Stimulated activated CD4-positive, alpha-beta T cell treated with anti-CD3 and anti-CD28 coated beads, Interleukin-2, amount 100 ng/mL, for 4 hours (primary cell): Measurements from ENCODE around the gene EED.
"Not testable (repeated sequence)": the region's sequence is repeated elsewhere in the genome, so short reads cannot be mapped to it uniquely, and the experiment has no call there.

ENCODE experiments used
- DNase-seq: peaks from one replicate; pipeline ENCODE4 v3.0.0-alpha.2; 2020; ENCODE audit warnings: low read depth

The EED gene

DNA sequence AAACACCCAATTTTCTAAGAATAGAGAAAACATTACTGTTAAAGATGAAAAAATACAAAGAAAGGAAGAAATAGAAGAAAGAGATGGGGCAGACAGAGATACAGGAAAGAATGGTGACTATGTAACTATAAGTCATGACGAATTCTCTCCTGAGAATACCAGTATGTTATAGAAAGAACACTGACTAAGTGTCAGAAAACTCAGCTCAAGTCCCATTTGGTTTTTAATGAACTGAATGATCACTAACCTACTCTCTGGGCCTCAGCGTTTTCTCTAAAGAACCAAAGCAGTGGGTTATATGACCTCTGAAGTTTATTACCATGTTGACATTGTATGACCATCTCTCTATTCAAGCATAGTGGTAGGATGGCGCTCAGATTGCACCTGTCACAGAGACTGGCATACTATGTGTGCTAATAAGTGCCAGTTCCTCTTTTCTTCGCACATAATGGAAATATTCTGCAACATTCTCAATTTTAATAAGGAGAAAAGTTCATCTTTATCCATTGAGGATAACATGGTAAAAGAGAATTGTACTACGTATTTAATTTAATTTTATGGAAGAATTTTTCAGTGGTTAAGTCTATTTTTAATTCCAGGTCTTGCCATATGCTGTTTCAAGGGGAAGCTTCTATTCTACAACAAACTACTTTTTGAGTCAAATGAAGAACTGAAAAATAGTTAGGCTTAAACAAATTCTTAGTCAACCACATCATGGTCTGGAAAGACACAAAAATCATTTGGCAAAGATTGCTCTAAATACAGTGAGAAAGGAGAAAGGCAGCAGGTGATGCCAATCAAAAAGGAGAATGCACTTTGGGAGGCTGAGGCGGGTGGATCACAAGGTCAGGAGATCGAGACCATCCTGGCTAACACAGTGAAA, 25.0 kb upstream of the EED start:
- no peak for DNase-seq

DNA sequence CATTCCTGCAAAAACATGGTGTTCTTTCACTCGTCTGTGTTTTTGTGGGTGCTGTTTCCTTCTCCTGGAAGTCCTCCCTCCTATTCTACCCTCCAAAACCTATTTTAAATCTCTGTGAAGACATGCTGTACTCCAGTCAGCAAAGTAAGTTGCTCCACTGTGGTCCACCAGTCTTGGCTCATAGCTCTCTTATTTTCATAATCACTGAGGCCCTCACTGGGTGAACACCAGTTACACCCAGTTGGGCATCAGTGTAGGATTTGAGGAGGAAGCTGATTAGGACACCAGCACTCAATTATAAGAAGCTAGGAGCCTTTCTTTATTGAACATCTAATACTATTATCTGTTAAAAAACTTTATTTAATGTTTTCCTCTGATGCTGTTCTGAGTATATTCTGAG, 23.9 kb upstream of the EED start:
- DNase-seq = no peak

DNA sequence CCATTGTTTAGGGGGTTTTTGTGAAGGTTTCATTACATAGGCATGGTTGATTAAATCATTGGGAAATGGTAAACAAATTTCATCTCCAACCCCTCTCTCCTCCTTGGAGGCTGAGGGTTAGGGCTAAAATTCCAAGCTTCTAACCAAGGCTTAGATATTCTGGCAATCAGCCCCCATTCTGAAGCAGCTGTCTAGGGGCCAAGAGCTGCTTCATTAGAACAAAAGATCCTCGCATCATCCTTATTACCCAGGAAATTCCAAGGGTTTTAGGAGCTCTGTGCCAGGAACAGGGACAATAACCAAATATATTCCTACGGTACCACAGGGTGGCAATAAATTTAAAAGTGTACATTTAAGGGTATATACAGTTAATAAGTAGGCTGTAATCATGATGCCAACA, 22.5 kb upstream of the EED start:
- no peak for DNase-seq

DNA sequence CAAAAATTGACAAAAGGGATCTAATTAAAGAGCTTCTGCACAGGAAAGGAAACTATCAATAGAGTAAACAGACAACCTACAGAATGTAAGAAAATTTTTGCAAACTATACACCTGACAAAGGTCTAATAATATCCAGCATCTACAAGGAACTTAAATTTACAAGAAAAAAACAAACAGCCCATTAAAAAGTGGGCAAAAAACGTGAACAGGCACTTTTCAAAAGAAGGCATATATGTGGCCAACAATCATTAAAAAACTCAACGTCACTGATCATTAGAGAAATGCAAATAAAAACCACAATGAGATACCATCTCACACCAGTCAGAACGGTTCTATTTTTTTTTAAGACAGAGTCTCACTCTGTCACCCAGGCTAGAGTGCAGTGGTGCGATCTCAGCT, 20.0 kb upstream of the EED start:
- not testable (repeated sequence) for DNase-seq

DNA sequence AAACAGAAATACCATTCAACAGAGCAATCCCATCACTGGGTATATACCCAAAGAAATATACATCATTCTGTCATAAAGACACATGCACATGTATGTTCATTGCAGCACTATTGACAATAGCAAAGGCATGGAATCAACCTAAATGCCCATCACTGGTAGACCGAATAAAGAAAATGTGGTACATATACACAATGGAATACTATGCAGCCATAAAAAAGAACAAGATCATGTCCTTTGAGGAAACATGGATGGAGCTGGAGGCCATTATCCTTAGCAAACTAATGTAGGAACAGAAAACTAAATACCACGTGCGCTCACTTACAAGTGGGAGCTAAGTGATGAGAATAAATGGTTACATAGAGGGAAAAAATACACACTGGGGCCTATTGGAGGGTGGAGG, 19.2 kb upstream of the EED start:
- DNase-seq = not testable (repeated sequence)

DNA sequence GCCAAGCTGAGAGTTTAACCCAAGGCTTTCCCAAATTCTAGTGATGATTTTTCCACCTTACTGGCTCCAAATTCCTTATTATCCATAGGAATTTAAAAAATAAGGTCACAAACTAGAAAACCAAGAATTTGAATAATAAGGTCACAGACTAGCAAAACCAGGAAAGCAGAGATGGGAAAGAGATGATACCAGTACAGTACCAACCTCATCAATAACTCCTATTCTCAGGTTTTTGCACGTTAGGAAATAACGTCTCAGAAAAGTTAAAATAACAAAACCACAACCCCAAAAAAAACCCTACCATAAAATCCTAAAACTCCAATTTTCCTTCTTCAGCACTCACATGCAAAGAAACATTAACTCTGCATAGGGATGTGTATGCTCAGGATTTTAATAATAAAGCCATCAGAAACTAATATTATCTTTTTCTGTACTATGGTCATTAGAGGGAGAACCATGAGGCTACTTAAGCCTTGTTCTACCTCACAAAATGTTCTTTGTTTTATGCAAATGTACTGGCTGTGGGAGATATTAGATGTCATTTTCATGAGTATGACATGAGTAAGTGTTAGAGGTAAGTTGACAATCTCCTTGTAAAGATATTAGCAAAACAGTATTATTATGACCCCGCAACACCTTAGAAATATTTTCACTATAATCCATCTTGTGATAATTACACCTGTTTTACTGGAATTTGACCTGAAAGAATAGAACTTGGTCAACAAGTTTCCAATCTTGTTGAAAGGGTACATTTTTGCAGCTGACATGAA, 16.1 kb upstream of the EED start:
- DNase-seq = no peak

DNA sequence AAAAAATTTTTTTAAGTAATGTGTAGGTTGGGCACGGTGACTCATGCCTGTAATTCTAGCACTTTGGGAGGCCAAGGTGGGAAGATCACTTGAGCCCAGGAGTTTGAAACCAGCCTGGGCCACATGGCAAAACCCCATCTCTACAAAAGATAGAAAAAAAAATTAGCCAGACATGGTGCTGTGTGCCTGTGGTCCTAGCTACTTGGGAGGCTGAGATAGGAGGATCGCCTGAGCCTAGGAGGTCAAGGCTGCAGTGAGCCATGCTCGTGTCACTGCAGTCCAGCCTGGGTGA, 15.6 kb upstream of the EED start:
- peak; percentile 13 for DNase-seq

DNA sequence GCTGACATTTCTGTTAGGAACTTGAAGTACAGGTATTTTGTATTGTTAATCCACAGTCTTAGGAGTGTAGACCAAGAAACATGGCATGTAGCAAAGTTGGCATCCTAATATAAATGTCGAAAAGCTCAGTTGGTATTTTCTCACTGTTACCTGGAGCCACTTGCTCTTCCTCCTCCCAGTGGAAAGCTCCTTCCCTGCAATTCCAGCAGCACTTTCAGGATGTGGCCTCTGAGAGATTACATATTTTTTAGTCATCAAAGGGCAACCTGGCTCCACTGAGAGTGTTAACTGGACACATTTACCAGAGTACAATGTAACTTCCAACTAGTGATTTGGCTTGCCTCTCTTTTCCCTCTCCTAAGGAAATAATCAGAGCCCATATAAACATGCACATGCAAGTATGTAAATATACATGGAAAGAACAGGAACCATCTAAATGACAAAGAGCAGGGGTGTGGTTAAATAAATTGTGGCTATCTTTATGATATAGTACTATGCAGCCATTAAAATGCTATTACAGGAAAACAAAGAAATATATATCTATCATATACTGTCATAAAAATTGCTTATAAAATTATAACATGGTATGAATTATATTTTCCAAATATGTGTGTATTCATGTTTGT, 14.3 kb upstream of the EED start:
- no peak for DNase-seq

DNA sequence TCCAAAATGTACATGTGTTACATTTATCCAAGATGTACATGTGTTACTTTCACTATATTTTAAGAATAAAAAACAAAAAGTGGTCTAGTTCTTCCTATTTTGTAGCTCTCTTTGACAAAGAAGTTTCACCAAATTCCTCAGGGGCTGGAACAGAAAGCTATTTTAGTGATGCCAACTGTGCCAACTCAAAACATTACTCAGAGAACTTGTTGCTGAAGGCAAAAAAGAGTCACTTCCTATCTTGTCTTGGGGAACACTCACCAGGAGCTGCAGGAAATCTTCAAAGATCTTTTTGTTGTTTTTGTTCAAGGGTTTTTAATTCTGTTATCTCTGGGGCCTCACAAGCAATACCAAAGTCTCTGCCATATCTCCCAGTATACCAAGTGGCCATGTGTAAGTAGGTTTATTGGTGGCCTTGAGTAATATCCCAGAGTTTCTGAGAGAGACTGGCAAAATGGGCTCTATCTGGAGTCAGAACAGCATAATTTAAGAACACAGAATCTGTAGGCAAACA, 13.6 kb upstream of the EED start:
- no peak for DNase-seq

DNA sequence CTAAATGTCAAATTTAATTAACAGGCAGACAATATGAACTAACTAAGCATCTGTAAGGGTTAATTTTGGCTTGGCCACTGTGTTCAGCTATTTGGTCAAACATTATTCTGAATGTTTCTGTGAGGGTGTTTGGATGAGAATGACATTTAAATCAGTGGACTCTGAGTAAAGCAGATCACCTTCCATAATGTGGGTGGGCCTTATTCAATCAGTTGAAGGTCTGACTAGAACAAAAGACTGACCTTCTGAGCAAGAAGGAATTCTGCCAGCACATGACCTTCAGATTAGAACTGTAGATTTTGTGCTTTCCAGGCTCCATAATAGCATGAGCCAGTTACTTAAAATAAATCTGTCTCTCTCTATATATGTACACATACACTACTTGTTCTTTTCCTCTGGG, 12.0 kb upstream of the EED start:
- no peak for DNase-seq

DNA sequence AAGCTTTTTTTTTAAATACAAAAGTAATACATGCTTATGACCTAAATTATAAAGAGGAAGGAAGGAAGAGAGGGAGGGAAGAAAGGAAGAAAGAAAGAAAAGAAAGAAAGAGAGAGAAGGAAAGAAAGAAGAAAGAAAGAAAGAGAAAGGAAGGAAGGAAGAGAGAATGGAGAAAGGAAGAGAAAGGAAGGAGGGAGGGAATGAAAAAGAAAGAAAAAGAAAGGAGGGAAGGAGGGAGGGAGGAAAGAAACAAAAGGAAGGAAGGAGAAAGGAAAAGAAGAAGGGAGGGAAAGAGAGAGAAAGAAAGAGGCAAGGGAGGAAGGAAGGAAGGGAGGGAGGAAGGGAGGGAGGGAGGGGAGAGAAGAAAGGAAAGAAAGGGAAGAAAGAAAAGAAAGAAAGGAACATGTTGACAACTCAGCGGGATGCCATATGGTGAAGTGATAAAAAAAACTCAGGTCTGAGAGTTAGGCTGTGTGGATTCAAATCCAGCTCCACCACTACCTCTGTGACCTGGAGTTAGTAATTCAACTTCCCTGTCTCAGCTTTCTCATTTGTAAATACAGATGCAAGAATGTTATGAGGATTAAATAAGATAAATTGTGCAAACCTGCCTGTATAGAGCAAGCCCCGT, 9.6 kb upstream of the EED start:
- no peak for DNase-seq

DNA sequence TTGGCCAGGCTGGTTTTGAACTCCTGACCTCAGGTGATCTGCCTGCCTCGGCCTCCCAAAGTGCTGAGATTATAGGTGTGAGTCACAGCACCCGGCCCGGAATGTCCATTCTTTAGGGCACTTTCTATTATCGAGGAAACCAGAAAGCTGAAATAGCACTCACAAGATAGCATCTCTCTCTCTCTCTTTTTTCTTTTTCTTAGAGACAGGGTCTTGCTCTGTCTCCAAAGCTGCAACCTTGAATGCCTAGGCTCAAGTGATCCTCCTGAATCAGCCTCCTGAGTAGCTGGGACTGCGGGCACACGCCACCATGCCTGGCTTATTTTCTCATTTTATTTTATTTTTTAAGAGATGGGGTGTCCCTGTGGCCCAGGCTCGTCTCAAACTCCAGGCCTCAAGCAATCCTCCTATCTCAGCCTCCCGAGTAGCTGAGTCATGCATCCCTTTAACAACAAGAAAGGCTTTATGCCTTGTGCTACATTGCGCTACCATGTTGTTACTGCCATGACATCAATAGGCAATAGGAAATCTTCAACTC, 7.2 kb upstream of the EED start:
- DNase-seq = no peak

DNA sequence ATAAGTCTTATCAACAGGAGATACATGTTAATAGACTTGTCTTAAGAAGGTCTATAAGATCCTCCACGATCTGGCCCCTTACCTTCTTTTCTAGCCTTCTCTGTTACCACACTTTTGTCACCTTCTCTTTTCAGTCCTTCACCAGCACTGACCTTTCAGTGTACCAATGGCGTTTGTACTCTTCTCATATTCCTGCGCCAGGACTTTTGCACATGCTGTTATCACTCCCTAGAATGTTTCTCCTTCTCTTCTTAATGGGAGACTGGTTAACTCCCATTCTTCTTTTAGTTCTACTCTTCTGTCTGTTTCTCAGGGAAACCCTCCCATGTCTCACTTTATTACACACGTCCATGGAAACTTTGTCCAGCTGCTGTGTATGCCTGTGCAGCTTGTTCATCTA, 4.4 kb upstream of the EED start:
- no peak for DNase-seq

DNA sequence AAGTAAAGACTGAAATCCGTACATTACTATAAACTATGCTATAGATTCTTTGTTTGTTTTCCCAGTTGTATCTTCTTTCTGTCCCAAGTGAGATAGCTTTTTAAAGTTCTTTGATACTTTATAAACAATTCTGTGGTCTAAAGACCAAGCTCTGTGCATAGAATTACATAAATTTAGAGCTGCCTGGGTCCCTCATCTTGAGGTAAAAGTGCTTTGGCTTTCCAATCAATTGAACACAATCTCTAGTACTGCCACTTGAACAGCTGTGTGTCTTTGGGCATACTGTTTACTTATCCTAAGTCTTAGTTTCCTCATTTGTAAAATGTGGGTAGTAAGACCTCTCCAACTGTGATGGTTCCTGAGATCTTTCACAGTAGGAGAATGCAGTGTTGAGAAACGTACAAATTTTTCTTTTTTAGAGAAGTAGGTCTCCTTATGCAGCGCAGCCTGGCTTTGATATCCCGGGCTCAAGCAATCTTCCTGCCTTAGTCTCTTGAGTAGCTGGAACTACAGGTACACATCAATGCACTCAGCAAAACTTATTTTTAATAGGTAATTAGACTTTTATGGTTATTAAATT, 2.5 kb upstream of the EED start:
- no peak for DNase-seq

DNA sequence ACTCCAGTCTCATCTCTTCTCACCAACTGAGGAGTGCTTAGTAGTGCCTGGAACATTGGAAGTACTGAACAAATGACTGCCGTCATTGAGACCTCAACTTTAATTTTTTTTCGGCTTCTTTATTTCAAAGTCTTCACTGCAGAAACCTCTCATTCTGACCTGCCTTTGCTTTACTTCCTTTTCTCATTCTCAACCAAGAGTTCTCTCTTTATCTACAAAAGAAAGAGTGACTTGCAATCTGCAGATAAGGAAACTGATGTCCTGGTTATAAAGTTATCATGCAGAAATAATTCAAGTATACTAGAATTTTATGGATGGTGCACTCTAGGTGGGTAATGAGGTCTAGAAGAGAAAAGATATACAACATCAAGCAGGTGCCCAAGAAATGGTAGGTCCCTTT, 1.2 kb upstream of the EED start:
- no peak for DNase-seq

DNA sequence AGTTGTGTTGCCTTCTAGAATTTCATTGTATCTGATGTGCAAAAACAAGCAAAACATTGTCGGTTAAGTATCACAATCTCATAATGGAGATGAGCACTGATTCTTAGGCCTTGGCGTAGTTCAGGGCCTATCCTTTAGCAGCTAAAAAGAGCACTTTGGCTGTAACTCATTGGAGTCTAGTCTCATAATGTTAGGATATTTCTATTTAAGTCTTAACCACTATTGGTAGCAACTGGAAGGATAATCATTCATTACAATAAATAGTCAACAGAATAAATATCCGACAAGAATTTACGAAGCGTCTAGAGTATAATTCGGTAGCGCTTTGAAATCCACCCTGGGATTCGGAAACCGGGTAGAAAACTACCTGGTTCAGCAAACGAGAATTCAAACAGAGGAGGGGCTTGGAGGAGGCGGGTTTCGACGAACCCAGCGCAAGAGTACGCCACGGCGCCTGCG, 461 bp upstream of the EED start:
- DNase-seq = peak; percentile 86

DNA sequence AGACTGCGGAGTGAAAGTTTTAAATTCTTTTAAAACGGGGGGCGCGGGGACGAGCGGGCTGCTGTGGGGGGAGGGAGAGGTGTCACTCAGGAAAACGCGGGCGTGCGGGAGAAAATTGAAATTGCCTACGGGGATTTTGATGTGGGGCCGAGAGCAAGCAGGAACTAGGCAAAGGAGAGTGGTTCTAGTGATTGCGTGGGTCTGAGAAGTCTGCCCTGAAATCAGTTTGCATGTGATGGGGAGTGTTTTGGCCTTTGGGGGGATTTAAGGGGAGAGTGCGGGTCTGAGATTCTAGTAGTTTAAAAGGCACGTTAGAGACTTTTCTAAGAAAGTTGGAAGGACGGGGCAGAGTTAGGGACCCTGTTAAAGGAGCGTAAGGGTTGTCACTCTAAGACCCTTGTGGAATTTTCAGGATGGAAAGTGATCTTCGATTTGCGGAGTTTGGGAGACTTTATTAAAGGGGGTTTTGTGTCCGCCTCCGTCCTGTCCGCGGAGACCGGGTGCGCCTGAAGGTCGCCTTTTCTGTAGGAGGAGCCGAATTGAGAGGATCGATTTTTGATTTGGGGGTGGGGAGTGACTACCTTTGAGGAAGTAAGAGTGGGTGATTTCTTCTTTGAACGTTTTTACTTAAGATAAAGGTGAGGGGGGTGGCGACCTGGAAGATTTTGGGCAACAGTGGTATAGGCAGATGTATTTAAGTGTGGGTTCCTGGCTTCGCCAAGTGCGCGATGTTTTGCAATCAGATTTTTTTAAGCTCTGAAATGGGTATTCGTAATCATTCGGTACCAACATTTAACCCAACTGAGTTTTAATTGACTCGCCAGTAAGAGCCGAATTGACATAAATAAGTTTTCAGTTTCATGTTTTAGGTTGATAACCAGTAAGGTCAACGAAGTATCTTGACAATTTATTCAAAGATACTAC, 1.1 kb downstream of the EED start:
- DNase-seq = peak; percentile 8

DNA sequence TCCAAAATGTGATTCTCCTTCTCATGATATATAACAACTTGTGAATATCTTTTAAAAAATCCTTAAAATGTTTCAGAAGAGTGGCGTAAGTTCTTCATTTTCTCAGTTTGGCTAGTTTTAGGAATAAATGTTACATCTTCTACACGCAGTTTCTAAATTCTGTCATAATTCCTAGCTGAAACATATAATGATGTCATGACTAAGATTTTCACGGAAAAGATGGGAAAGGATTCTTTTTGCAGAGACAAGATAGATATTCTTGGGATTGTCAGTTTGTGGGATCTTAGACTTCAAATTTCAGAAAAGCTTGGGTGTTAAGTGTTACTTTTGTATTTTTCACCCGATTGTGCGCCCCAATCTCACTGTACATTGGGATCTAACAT, 1.7 kb downstream of the EED start:
- no peak for DNase-seq

DNA sequence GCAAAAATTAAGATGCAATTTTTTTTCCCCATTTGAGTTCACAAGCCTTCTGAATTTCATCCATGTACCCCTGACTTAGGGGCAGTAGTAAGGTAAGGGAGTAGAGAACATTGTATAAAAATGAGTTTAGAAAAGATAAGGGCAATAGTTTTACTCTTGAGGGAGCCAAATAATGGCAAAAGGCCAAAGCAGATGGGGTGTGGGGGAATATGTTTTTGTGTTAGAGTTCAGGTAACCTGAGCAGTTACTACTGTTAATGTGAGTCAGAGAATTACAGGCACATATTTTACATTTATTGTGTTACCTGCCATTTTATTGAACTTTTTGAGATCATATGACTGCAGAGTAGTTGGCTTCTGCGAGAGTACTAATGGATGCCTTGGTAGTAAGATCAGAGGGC, 3.1 kb downstream of the EED start:
- no peak for DNase-seq

DNA sequence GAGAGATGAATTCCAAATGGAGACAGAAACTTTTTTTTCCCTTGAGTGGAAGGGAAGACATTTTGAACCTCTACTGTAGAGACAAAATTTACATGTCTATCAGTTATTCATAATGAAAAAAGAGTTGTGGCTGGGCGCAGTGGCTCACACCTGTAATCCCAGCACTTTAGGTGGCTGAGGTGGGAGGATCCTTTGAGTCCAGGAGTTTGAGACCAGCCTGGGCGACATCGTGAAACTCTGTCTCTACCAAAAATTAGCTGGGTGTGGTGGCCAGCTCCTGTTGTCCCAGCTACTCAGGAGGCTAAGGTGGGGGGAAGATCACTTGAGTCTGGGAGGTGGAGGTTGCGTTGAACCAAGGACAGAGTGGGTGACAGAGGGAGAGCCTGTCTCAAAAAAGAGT, 4.1 kb downstream of the EED start:
- DNase-seq = no peak
